GM19372 (cell line): Measurements from ENCODE around the gene TSPAN4.

Experiments used
- ATAC-seq: cut with Tn5 transposase; IDR thresholded peaks from one replicate; pipeline ENCODE4 v1.9.1; 2021; ENCODE audit warnings: mild to moderate bottlenecking, low read depth, moderate library complexity; ENCODE audit not compliant: unreplicated experiment

Gene TSPAN4

GRCh38 chr11:877565-877964, 34.9 kb downstream of the TSPAN4 start:
- no peak for ATAC-seq

- ATAC-seq, result no peak
Observed at GRCh38 chr11:880447-880846, 37.8 kb downstream of the TSPAN4 start.

- ATAC-seq, result no peak
Observed at GRCh38 chr11:882596-882995, 39.9 kb downstream of the TSPAN4 start.

GRCh38 chr11:883527-883926, 40.9 kb downstream of the TSPAN4 start:
- no peak for ATAC-seq

- ATAC-seq, result no peak
Observed at GRCh38 chr11:884578-885070, 42.0 kb downstream of the TSPAN4 start.

GRCh38 chr11:886568-886967, 43.9 kb downstream of the TSPAN4 start:
- ATAC-seq, result no peak

- no peak for ATAC-seq
Observed at GRCh38 chr11:887589-887988, 44.9 kb downstream of the TSPAN4 start.

- no peak for ATAC-seq
Observed at GRCh38 chr11:888310-889212, 45.9 kb downstream of the TSPAN4 start.

- no peak for ATAC-seq
Observed at GRCh38 chr11:889257-889656, 46.6 kb downstream of the TSPAN4 start.

GRCh38 chr11:889687-890475, 47.2 kb downstream of the TSPAN4 start:
- no peak for ATAC-seq

GRCh38 chr11:890794-891540, 48.3 kb downstream of the TSPAN4 start:
- ATAC-seq, result no peak

- ATAC-seq, result no peak
Observed at GRCh38 chr11:893008-893654, 50.5 kb downstream of the TSPAN4 start.

- ATAC-seq, result no peak
Observed at GRCh38 chr11:894575-895201, 52.0 kb downstream of the TSPAN4 start.

- no peak for ATAC-seq
Observed at GRCh38 chr11:895331-896110, 52.9 kb downstream of the TSPAN4 start.

- ATAC-seq, result no peak
Observed at GRCh38 chr11:897253-898142, 54.8 kb downstream of the TSPAN4 start.

- ATAC-seq, result no peak
Observed at GRCh38 chr11:898143-898511, 55.5 kb downstream of the TSPAN4 start.

- ATAC-seq, result no peak
Observed at GRCh38 chr11:898540-899190, 56.0 kb downstream of the TSPAN4 start.

- ATAC-seq, result no peak
Observed at GRCh38 chr11:899724-900123, 57.1 kb downstream of the TSPAN4 start.
